OCI-M2 (cell line): ENCODE results near the gene KCNAB2.

Source experiments
- DNase-seq: peaks from one replicate; lab custom pipeline; 2025; ENCODE audit not compliant: unreplicated experiment; lab: John Stamatoyannopoulos, UW

Gene KCNAB2

DNA sequence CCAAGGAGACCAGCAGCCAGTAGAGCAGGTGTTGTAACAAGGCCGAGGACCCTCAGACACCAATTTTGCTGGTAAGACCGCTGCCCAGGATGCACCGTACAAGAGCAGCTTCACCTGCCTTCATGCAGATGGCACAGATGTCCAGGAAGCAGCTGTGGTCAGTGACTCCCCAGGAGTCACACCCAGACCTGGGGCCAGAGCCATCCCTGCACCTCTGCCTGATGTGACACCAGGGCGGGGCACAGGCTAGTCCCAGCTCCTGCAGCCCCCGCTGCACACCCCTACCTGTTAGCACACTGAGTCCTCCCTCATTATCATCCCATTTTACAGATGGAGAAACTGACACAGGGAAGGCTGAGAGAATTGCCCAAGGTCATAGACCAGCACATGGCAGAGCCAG is 16.3 kb upstream of the KCNAB2 start:
- DNase-seq: no peak

DNA sequence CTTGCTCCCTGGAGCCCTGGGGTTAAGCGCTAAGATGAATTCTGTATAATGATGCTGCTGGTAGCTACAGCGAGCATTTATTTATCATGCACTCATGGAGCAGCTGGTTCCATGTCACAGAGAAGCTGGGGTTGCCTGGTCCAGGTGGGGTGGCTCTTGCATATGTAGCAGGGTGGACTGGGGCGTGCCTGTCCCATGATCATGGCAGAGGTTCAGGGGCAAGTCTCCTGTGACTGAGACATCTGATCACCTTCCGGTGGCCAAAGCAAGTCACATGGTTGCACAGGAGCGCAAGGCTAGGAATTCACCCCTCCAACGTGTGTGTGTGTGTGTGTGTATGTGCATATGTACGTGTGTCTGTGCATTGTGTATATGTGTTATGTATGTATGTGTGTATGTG is 15.6 kb upstream of the KCNAB2 start:
- DNase-seq: no peak

DNA sequence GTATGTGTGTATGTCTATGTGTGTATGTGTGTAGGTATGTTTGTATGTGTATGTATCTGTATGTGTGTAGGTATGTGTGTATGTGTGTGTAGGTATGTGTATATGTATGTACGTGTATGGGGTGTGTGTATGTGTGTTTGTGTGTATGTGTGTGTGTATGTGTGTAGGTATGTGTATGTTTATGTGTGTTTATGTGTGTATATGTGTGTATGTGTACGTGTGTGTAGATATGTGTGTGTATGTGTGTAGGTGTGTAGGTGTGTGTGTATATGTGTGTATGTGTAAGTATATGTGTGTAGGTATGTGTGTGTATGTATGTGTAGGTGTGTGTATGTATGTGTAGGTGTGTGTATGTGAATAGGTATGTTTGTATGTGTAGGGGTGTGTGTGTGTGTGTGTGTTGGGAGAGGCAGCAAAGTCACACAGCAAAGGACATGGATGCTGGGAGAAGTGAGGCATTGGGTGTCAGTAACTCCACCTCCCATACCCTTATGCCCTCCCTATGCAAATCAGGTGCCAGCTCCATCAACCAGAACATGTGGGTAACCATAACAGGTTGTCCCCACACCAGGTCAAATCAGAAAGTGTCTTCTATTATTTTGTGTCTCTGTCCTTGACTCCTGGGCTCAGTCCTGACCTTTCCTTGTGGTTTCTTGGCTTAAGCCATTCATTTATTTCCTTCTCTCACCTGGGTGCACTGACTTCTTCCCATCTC is 15.0 kb upstream of the KCNAB2 start:
- no peak for DNase-seq

DNA sequence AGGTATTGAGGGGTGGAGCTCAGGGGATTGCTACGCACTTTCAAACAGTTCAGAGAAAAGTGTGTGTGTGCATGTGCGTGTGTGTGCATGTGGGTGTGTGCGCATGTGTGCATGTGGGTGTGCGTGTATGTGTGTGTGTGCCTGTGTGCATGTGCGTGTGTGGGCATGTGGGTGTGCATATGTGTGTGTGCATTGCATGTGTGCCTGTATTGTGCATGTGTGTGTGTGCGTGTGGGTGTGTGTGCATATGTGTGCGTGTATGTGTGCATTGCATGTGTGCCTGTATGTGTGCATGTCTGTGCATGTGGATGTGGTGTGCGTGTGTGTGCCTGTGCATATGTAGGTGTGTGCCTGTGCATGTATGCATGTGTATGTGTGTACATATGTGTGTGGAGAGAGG is 12.6 kb upstream of the KCNAB2 start:
- no peak for DNase-seq

DNA sequence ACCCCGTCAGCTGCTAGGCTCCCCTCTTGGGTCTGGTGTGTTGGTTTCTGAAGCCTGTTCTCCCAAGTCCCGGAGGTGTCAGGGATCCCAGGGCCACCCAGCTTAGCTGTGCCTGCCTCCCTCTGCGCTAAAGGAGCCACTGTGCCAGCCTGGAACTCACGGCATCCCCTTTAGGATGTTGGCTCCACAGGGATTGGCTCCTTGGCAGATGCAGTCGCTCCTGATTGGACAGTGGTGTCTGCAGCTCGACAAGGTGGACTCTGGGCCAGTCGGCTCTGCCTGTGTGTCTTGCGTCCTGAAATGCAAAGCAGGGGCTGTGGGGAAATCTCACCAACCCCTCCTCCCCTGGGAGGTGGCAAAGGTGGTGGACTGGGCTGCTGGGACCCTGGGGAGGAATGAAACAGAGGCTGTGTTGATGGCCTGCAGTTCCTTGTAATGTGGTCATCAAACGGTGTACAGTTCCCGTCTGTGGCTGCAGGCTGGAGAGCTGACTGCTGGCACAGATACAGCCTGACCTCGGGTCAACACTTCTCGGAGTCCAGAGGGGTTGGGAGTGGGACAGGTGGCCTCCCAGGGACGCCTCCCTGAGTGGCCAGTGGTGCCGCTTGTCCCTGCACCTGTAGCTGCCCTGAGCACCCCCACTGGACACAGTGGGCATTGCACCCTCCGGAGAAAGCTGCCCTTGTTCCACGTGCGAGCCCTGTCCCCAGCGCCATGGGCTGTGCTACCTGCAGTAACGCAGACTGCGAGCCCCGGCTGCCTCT is 11.5 kb upstream of the KCNAB2 start:
- no peak for DNase-seq

DNA sequence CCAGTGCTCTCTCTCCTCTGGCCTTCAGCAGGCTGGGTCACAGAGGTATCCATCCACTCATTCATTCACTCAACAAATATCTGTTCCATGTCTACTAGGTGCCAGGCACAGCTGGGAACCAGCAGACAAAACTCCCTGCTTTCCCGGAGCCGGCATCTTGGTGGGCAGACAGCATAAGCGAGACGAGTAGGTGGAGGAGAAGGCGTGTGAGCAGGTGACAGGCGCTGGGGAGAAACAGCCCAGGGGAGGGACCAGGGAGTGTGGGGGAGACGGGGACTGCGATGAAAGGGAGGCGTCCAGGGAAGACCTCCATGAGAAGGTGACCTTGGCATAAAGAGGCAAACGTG is 11.0 kb upstream of the KCNAB2 start:
- DNase-seq: no peak

DNA sequence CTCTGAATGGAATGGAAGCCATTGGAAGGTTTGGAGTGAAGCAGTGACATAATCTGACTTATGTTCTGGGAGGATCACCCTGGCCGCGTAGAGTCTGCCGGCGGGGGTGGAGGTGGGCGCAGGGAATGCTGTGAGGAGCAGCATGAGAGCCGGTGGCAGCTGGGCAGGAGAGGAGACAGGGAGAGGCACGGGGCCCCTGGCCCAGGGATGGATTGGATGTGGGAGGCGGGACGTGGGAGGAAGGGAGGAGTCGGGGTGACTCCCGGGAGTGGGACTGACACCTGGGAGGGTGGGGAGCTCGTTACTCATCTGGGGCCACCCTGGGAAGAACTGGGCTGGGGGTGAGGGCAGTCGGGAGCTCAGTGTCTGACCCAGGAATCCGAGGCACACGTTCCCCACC is 10.4 kb upstream of the KCNAB2 start:
- DNase-seq: no peak

DNA sequence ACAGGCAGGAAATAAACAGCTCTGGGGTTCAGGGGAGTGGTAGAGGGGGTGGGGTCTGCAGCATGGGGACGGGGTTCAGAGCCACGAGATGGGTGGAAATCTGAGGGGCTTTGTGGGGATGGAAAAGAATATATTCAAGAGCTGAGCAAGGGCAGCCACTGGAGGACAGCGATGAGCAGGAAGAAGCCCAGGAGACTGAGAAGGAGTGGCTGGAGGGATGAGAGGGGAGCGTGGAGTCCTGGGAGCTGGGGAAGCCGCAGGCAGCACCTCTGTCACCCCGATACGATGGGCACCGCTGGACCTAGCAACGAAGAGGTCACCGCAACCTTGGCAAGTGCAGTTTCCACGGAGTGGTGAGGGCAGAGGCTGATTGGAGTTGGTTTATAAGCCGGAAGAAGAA is 10.0 kb upstream of the KCNAB2 start:
- DNase-seq: no peak

DNA sequence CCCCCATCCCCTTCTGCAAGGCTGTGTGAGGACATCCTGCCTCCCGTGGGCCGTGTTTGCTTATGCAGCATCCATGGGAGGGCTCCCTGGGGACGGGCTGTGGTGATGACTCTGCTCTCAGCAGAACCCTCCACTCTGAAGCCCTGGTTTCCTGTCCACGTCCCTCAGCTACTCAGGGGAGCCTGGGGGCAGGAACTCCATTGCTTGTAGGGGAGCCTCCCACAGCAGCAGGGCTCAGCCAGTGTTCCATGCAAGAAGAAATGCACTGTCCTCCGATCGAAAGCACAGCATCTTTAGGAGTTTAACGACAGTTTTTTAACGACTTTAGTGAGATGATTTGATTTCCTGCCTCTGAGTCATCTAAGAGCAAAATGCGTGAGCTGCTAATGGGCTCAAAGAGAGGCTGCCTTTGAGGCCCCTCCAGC is 8.3 kb upstream of the KCNAB2 start:
- DNase-seq: no peak

DNA sequence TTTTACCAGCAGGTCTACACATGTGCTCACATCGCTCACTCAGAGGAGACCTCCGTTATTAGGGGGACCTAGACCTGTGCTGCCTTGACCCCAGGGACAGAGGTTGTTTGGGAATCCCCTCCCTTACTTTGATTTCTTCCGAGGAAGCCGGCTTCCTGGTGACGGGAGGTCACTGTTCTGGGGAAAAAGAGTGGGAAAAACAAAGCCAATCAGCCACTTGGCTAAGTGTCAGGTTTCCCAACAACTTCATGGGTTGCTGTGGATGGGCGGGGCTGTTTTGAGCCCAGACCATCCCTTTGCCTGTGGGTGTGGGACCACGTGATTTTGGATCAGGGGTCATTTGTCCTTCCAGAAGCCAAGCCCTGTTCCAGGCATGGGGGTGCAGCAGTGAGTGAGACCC is 7.1 kb upstream of the KCNAB2 start:
- no peak for DNase-seq

DNA sequence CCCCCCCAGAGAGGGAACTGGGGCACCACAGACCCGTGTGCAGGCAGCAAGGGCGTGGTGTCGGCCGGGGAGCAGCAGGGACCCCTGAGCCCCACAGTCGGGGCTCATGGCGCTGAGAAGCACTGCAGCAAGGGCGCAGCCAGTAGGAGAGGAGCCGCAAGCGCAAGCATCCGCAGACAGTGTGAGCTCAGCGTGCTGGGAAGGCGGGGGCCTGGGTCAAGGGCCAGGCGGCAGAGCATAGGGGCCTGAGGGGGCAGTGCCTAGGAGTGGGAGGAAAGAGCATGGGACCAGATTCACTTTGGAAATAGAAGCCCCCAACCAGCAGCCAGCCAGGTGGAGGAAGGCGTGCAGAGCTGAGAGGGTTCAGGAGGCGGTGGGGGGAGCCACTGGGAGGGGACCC is 6.7 kb upstream of the KCNAB2 start:
- DNase-seq: no peak

DNA sequence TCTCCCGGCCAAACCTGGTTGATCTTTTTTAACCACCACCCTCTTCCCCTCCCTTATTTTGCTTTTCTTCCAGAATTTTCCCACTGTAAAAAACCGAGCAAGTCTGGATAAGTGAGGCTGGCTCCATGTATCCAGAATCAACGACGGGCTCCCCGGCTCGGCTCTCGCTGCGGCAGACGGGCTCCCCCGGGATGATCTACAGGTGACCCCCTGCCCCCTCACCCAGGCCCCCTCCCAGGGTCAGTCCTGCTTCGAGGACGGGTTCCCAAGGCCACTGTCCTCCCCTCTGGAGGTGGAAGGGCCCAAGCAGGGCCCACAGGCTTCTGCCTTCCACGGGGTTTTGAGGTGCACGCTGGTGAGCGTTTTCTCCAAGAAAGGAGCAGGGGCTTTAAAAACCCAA is 5.2 kb upstream of the KCNAB2 start:
- no peak for DNase-seq

DNA sequence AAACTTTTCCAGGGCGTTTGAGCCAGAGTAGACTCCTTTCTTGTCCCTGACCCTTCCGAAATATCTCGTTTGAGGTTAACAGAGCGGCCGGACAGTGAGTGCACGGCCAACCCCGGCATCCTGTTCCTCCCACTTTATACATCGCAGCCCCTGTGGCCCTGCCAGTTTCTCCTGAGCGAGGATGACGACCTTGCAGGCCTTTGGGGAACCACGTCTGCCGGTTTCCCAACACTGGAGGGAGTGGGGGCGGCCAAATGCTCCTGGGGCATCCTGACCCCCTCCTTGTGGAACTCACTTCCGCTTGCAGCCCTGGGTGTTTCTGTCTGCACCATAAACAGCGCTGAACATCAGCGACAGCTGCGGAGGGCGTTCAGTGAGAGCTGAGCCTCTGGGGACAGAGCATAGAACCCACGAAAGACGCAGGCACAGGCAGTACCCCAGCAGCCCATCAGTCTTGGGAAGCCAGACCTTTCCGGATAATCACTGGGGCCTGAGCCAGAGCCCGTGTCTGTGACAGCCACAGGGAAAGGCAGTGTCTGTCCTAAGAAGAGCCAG is 4.8 kb upstream of the KCNAB2 start:
- no peak for DNase-seq

DNA sequence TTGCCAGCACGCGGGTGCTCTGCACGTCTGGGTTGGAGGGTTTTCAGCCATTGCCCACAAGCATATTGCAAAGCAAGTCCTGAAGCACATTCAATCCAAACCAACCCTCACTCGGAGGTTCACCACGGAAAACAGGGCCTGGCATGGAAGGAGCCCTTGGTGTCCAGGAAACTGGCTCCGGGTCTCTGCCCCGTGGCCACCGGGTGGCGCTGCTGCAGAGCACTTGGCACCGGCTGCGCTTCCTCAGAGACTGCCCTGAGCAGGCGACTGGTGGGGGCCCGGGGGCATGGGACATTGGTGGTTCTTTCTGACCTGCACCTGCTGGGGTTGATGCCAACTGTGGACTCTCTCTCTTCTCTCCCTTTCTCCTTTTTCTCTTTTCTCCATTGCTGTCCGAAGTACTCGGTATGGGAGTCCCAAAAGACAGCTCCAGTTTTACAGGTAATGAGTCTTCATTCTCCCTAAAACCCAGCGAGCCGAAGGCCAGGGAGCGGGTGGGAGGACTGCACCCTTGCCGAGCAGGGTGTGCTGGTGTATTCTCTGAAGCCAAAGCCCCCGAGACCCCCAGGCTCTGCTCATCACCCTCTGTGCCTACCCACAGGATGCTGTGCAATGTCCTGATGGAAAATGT is 4.1 kb upstream of the KCNAB2 start:
- no peak for DNase-seq

DNA sequence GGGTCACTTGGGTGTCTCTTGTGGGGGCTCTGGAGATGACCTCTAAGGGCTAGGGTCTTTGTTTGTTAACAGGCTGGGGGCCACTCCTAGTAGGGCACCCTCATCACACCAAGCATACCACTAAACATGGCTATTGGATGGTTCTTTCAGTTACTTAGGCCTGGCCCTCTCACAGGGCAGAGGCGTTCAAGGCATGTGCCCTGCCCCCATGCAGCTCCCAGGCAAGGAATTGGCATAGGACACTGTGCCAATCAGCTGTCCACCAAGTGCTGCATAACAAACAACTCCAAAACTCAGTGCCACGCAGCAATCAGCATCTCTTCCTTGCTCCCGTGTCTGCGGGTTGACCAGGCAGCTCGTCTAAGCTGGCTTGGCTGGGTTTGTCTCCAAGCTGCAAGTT is 2.1 kb upstream of the KCNAB2 start:
- no peak for DNase-seq

DNA sequence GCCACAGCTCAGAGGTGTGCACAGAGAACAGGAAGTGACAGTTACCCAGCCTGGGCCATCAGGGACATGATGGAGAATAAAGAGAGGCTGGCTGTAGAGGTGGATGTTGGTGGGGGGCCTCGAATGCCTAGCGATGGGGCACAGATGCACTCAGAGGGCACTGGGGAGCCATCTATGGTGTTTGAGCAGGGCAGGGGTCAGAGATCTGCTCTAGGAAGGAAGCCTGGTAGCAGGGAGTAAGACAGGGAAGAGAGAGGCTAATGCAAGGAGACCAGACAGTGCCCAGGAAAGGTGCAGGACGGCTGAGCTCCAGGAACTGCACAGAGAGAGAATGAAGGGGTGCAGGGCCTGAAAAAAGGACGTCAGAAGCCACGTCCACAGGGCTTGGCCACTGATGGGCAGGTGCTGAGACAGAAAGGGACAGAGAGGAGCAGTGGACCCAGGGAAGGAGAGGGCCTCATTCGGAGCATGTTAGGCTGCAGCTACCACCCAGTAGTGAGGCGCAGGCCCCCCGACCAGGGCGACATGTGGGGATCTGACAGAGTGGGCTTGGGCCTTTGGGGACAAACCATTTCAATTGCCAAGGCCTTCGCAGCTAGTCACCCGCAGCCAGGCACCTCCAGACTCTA is 1.1 kb upstream of the KCNAB2 start:
- no peak for DNase-seq

DNA sequence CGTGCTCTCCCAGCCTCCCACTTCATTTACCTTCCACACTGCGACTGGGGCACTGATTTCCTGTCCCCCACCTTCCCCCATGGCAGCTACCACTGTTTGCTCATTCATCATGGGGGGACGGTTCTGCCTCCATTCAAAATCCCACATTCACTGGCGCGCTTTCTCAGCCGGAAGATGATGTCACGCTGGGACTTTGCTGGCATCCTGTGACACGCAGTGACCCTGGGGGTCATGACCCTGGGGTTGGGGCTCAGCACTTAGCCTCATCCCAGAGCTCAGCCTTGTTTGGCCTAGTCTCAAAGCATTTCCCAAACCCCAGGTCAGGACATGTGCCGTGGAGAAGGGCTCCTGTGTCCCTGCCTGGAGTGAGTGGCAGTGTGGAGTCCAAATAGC is 582 bp upstream of the KCNAB2 start:
- DNase-seq: no peak

DNA sequence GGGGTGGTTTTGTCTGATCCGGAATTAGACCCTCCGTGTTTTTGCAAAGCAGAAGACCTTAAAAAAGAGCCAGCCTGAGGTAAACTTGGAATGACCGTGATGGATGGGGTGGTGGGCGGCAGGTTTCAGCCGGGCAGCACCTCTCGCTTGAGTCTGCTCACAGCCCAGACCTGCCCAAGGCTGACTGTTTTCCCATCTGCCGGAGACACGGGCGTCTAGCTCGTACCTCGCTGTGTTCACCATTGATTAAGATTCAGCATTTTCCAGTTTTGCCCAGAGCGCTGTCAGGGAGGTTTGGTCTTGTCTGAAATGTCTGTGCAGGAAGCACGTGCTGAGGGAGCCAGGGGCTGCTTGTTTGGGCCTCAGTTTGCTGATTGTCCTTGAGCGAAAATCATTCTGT is 591 bp downstream of the KCNAB2 start:
- no peak for DNase-seq

DNA sequence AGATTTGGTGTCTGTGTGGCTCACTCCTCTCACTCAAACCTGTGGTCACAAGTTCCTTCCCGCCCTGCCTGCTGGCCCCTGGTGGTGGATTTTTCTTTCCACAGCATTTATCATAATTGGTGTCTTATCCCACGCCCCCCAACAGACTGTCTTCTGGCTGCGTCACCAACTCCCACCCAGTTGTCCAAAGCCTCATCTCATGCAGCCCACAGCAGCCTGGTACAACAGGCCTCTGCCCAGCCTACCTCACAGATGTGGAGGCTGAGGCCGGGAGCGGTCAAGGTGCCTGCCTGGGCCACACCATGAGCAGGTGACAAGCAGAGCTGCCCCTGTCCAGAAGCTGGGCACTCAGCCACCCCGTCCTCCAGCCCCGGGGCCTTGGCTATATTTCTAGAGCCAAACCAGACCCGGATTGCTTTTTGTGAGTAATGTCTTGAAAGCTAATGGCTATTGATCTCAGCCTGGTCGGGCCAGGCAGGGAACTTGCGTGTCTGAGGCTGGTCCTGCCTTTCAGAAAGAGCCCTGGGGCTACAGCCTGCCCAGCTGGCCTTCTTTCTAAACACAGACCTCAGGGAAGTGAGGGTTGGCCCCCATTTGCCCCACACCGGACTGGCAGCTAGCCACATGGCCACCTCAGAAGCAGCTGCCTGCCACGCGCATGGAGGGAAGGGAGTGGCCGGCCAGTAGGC is 2.6 kb downstream of the KCNAB2 start:
- no peak for DNase-seq

DNA sequence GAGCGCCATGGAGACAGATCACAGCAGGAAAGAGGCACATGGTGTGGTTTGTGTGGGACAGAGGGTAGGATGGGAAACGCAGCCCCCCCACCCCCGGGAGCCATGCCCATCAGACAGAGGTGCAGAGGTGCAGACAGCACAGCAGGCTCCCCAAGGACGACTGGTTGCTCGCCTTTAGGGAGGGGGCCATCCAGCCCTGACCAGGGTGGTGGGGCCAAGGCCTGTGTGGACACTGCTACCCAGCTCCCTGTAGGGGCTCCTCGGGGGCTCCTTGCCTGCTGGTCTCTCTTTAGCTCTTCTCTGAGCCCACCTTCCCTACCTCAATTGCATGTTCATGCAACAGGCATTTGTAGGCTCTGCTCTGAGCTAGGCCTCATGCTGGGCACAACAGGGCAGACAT is 3.7 kb downstream of the KCNAB2 start:
- DNase-seq: no peak

DNA sequence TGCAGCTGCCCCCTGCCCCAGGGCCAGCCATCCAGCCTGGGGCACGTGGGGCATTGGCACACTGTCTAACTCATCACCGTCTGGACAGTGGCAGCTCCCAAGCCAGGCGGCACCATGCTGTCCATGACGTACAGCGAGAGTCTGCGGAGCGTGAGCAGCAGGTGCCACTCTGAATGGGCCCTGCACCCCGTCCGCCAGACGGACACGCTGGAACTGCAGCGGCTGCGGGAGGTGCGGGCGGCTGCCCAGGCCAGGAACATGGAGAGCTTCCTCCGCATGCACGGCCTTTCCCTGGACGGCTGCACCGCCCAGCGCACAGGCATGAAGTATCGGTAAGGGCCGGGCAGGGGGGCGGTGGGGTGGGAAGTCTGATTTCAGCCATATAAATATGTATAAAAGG is 5.7 kb downstream of the KCNAB2 start:
- no peak for DNase-seq
